HG03469 (cell line): ENCODE results near the gene BATF.
A peak's percentile ranks its signal among the peaks of the same experiment; 100 is the strongest.

Experiments used
- ATAC-seq: cut with Tn5 transposase; IDR thresholded peaks from one replicate; pipeline ENCODE4 v1.9.1; 2021; ENCODE audit warnings: mild to moderate bottlenecking, moderate library complexity, moderate number of reproducible peaks; ENCODE audit not compliant: unreplicated experiment

The BATF gene

GRCh38 chr14:75499084-75499875 lies 23.0 kb upstream of the BATF start:
- ATAC-seq: peak; percentile 51

DNA sequence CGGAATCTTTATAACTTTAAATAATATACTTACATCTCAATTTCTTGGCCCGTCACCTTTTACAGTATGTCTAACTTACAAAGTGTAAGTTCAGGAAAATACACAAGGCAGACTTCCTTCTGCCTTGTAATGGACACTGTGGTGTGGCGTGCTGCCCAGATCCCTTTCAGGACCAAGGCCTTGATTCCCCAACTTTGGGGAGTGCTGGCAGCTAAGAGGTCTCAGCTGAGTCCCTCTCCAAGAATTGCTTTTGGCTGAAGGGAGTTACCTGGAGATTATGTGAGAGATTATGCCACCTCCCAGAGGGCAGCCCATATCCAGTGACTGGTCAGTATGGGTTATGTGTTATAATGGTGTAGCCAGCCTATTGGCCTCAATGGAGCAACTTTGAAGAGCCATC lies 21.2 kb upstream of the BATF start:
- no peak for ATAC-seq

- no peak for ATAC-seq
Measured at GRCh38 chr14:75504411-75504810, 17.9 kb upstream of the BATF start.

DNA sequence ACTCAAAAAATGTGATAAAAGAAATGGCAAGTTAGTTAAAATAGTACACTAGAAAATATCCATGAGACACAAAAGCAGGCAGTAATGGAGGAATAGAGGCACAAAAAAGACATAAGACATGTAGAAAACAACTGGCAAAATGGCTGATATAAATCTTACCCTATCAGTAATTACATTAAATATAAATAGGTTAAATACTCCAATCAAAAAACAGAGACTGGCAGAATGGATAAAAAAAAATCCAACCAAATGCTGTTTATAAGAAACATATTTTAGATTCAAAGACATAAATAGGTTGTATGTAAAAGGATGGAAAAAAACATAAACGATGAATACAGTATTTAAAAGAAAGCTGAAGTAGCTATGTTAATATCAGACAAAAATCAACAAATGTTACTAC lies 15.3 kb upstream of the BATF start:
- no peak for ATAC-seq

DNA sequence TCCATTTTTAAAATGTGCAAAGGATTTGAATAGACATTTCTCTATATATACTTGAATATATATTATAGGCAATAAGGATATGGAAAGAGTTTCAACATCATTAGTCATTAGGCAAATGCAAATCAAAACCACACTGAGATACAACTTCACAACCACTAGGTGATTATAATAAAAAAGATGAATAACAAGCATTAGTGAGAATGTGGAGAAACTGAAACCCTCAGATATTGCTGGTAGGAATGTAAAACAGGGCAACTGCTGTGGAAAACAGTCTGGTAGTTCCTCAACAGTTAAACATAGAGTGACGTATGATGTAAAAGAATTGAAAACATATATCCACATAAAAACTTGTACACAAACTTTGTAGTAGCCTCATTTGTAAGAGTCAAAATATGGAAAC lies 11.7 kb upstream of the BATF start:
- ATAC-seq: no peak

DNA sequence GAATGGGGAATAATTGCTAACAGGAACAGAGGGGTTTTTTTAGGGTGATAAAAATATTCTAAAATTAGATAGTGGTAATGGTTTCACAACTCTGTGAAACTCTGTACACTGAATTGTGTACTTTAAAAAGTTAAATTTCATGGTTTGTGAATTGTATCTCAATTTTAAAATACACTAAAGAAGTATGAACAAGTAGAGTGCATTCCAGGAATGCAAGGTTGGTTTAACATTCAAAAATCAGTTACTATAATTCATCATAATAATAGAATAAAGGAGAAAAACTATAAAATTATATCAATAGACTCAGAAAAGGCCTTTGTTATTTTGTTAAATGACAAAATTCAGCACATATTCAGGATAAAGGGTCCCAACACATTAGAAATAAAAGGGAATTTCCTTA lies 11.1 kb upstream of the BATF start:
- ATAC-seq: no peak

- ATAC-seq: no peak
Measured at GRCh38 chr14:75513911-75514672, 8.2 kb upstream of the BATF start.

- no peak for ATAC-seq
Measured at GRCh38 chr14:75514673-75515628, 7.3 kb upstream of the BATF start.

DNA sequence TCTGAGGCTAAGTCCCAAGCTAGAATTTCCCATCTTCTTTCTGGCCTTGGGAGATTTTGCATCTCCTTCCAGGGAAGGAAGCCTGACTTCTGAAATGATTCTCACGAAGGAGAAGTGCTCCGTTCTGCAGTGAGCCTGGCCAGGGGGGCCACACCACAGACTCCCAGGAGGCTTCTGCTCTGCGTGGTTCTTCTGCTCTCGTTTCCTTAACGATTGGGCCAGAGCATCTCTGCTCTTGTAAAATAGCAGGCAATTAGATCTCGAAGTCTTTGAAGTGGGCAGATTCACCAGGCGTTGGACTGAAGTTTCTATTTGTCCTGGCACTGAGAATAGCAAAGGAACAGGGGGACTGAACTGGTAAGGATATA lies 6.7 kb upstream of the BATF start:
- no peak for ATAC-seq

DNA sequence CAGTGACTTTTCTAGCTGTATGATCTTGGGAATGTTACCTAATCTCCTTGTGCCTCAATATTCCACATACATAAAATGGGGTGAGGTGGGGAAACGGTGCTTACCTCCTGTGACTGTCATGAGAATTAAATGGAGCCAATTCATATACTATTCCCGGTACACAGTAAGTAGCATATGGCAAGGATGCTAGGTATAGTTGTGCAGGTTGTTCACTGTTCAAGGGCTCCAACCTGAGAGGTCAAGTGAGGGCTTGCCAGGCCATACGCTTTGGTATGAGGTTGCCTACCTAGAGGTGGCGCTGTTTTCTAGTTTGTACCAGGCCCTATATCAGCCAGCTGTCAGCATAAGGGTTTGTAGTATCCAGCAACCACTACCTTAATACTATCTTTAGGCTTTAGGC lies 3.6 kb upstream of the BATF start:
- no peak for ATAC-seq

GRCh38 chr14:75519394-75519793 lies 2.9 kb upstream of the BATF start:
- no peak for ATAC-seq

- no peak for ATAC-seq
Measured at GRCh38 chr14:75519826-75520728, 2.2 kb upstream of the BATF start.

DNA sequence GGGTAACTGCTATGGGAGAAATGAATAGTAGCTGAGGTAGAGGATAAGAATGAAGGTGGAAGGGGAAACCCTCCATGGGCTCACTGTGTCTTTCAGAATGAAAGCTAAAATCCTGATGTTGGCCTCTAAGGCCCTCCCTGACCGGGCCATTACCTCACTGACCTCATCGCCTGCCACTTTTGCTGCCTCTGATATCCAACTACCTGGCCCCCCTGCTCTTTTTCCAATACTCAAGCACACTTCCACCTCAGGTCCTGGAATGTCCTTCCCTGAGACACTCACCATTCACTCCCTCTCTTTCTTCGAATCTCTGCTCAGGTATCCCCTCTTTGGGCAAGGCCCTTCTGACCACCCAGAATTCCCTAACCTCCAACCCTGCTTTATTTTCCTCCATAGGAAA lies 1.4 kb upstream of the BATF start:
- no peak for ATAC-seq

GRCh38 chr14:75521415-75522199 lies 662 bp upstream of the BATF start:
- no peak for ATAC-seq

- no peak for ATAC-seq
Measured at GRCh38 chr14:75522983-75523318, 682 bp downstream of the BATF start.

DNA sequence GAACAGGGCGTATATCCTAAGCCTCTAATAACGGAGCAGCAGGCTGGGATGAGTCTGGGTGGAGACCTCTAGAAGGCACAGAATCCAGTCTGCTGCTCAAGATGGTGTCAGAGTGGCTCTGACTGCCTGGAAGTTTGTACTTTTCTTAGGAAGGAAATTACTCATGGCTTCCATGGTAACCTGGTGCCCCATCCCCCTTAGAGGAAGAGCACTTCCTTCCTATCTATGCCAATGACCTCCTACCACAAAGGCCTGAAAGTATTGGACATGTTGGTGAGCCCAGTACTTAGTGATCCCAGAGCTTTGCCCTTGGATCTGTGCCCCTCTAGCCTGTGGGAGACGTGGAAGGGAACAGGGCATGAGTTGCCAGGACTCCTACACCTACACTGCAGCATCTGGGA lies 1.5 kb downstream of the BATF start:
- ATAC-seq: no peak

DNA sequence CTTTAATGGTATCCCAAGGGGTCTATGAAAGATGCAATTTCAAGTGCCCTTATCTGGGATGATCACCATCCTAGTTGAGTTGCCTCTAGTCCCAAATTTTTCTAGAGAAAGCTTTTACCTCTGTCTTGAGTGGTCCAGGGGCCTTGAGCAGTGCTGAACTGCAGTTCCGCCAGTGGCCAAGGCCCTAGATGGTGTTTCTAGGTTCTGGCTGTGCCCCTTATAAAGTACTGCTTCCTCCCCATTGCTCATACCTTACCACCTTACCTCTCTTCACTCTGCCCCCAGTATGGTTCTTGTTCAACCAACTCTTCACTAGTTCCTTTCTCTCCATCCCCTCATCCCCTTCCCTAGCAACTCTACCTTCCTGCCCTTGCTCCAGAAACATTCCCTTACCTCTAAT lies 3.7 kb downstream of the BATF start:
- ATAC-seq: no peak

DNA sequence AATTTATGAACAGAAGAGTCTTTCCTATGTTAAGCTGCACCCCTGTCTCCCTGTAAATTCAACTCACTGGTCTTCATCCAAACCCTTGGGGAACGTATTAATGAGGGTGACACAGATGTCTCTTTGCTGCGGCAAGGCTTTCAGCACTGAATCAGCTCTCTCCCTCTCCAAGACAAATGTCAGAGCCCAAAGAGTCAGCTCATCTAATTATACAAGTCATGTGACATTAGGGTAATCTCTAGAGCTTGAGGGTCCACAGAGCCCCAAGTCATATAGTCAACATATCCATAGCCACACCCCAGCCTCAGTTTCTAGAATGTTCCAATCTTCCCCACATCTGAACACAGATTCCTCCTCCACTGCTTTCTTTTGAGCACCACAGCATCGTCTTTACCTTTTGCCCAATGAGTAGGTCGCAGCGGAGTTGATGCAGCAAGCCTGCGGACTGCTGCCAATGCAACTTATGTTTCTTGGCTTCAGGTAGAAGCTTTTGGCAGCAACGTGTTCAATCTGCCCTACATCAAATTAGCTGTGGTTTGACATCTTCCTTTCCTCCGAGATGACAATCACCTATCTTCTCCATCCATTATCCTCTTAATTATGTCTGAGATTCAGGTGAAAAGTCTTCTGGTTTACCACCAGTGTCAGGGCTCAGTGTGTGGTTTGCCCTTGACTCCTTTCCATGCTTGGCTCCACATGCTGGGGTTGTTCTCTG lies 5.3 kb downstream of the BATF start:
- no peak for ATAC-seq

- ATAC-seq: no peak
Measured at GRCh38 chr14:75531256-75531655, 9.0 kb downstream of the BATF start.
